ENCODE results near the gene PPP1R9B.

PPP1R9B gene

GRCh38 chr17:50120475-50121253, 29.8 kb downstream of the PPP1R9B start:
- no peak for TF ChIP-seq CTCF (IDR thresholded peaks at IDR 0.05)
- H3K4me1 ChIP-seq (ENCODE audit: control insufficient read depth in 1 of 2, insufficient read depth in 1 of 2, low read depth in 1 of 2, low read length in 1 of 2): peaks cover 2 to 7% of the 10 kb centered on the region in 2 experiments
- no peak overlapping the region for H3K4me3 ChIP-seq (ENCODE audit: low read depth in 1 of 2, low read length in 1 of 2)
- no peaks in the 10 kb centered on the region for H3K9me3 ChIP-seq
- no peak overlapping the region for H3K27ac ChIP-seq
- H3K36me3 ChIP-seq: no peaks in the 10 kb centered on the region
- H3K27me3 ChIP-seq: peaks cover 100% of the 10 kb centered on the region

- Histone ChIP-seq H3K27ac (no peak overlapping the region), H3K9me3 (no peaks in the 10 kb centered on the region), H3K4me1 (ENCODE audit: control insufficient read depth in 1 of 2, insufficient read depth in 1 of 2, low read depth in 1 of 2, low read length in 1 of 2) (peaks cover 2 to 7% of the 10 kb centered on the region in 2 experiments), H3K36me3 (no peaks in the 10 kb centered on the region), H3K27me3 (peaks cover 100% of the 10 kb centered on the region), H3K4me3 (ENCODE audit: low read depth in 1 of 2, low read length in 1 of 2) (no peak overlapping the region)
- TF ChIP-seq CTCF (IDR thresholded peaks at IDR 0.05): no peak
Measured at GRCh38 chr17:50118828-50119218, 31.7 kb downstream of the PPP1R9B start.

GRCh38 chr17:50118076-50118827, 32.2 kb downstream of the PPP1R9B start:
- Histone ChIP-seq H3K4me3 (ENCODE audit: low read depth in 1 of 2, low read length in 1 of 2) (no peak overlapping the region), H3K27me3 (peaks cover 96% of the 10 kb centered on the region), H3K36me3 (no peaks in the 10 kb centered on the region), H3K4me1 (ENCODE audit: control insufficient read depth in 1 of 2, insufficient read depth in 1 of 2, low read depth in 1 of 2, low read length in 1 of 2) (peaks cover 2 to 7% of the 10 kb centered on the region in 2 experiments), H3K27ac (no peak overlapping the region), H3K9me3 (no peaks in the 10 kb centered on the region)
- no peak for TF ChIP-seq CTCF (IDR thresholded peaks at IDR 0.05)

GRCh38 chr17:50117202-50118051, 33.0 kb downstream of the PPP1R9B start:
- Histone ChIP-seq H3K36me3 (no peaks in the 10 kb centered on the region), H3K9me3 (no peaks in the 10 kb centered on the region), H3K27ac (no peak overlapping the region), H3K27me3 (peaks cover 88% of the 10 kb centered on the region), H3K4me3 (ENCODE audit: low read depth in 1 of 2, low read length in 1 of 2) (no peak overlapping the region), H3K4me1 (ENCODE audit: control insufficient read depth in 1 of 2, insufficient read depth in 1 of 2, low read depth in 1 of 2, low read length in 1 of 2) (peaks cover 2 to 7% of the 10 kb centered on the region in 2 experiments)
- no peak for TF ChIP-seq CTCF (IDR thresholded peaks at IDR 0.05)

GRCh38 chr17:50115756-50116155, 34.7 kb downstream of the PPP1R9B start:
- TF ChIP-seq CTCF (IDR thresholded peaks at IDR 0.05): no peak
- H3K9me3 ChIP-seq: no peaks in the 10 kb centered on the region
- H3K4me1 ChIP-seq (ENCODE audit: control insufficient read depth in 1 of 2, insufficient read depth in 1 of 2, low read depth in 1 of 2, low read length in 1 of 2): peaks cover 2 to 7% of the 10 kb centered on the region in 2 experiments
- H3K36me3 ChIP-seq: no peaks in the 10 kb centered on the region
- H3K27ac ChIP-seq: no peak overlapping the region
- H3K27me3 ChIP-seq: peaks cover 71% of the 10 kb centered on the region
- no peak overlapping the region for H3K4me3 ChIP-seq (ENCODE audit: low read depth in 1 of 2, low read length in 1 of 2)

Data from neutrophil (primary cell).